Astrocyte (in vitro differentiated cells and primary cell): ENCODE results near the gene CDH1. TPM values are rescaled to one million over a fixed set of nuclear protein-coding genes. Genes with fewer than 3 reads are reported as not detected.

Source experiments
- DNase-seq: peaks from one replicate; pipeline ENCODE4 v3.0.0-alpha.2; 2010; ENCODE audit warnings: low read depth
- FAIRE-seq: peaks from 2 replicates; lab custom pipeline; 2011; peaks lifted over from hg19 to GRCh38; lab: Jason Lieb, UNC
- H2AFZ ChIP-seq: 2 replicates; pipeline ENCODE4 v1.6.0; 2012; ENCODE audit warnings: low read depth, low read length, inconsistent platforms
- H3K27ac ChIP-seq: 2 replicates; pipeline ENCODE4 v1.5.1; 2011; ENCODE audit warnings: low read depth, low read length, inconsistent platforms
- H3K27me3 ChIP-seq: 2 replicates; pipeline ENCODE4 v1.6.0; 2011; ENCODE audit warnings: low read length, inconsistent platforms; ENCODE audit not compliant: insufficient read depth
- H3K36me3 ChIP-seq: 2 replicates; pipeline ENCODE4 v1.5.1; 2011; ENCODE audit warnings: low read length, inconsistent platforms; ENCODE audit not compliant: insufficient read depth
- H3K4me1 ChIP-seq: 2 replicates; pipeline ENCODE4 v1.5.1; 2011; ENCODE audit warnings: low read length, inconsistent platforms; ENCODE audit not compliant: insufficient read depth
- H3K4me2 ChIP-seq: 2 replicates; pipeline ENCODE4 v1.6.0; 2012; ENCODE audit warnings: low read length, inconsistent platforms
- H3K4me3 ChIP-seq: 2 replicates; pipeline ENCODE4 v1.5.1; 2011; ENCODE audit warnings: low read depth, mild to moderate bottlenecking, low read length, inconsistent platforms; ENCODE audit not compliant: insufficient read depth
- H3K79me2 ChIP-seq: 2 replicates; pipeline ENCODE4 v1.6.0; 2012; ENCODE audit warnings: mild to moderate bottlenecking, low read length, inconsistent platforms; ENCODE audit not compliant: insufficient read depth
- H3K9ac ChIP-seq: 2 replicates; pipeline ENCODE4 v1.6.0; 2012; ENCODE audit warnings: mild to moderate bottlenecking, low read length, inconsistent platforms
- H3K9me3 ChIP-seq: 2 replicates; pipeline ENCODE4 v1.5.1; 2012; ENCODE audit warnings: low read depth, mild to moderate bottlenecking, low read length, inconsistent platforms; ENCODE audit not compliant: insufficient read depth
- H4K20me1 ChIP-seq: 2 replicates; pipeline ENCODE4 v1.6.0; 2012; ENCODE audit warnings: low read length, inconsistent platforms; ENCODE audit not compliant: insufficient read depth
- H3K27ac Mint-ChIP-seq: one replicate; pipeline ENCODE4 v1.8.0; 2021; ENCODE audit warnings: mild to moderate bottlenecking, mixed read lengths; ENCODE audit not compliant: unreplicated experiment
- H3K27me3 Mint-ChIP-seq: one replicate; pipeline ENCODE4 v1.8.0; 2021; ENCODE audit warnings: low read depth, mixed read lengths; ENCODE audit not compliant: unreplicated experiment
- H3K36me3 Mint-ChIP-seq: one replicate; pipeline ENCODE4 v1.8.0; 2021; ENCODE audit warnings: low read depth, mixed read lengths; ENCODE audit not compliant: unreplicated experiment
- H3K4me1 Mint-ChIP-seq: one replicate; pipeline ENCODE4 v1.8.0; 2021; ENCODE audit warnings: low read depth, mixed read lengths; ENCODE audit not compliant: unreplicated experiment
- H3K4me3 Mint-ChIP-seq: one replicate; pipeline ENCODE4 v1.8.0; 2021; ENCODE audit warnings: mild to moderate bottlenecking, moderate library complexity, mixed read lengths; ENCODE audit not compliant: unreplicated experiment
- H3K9me3 Mint-ChIP-seq: one replicate; pipeline ENCODE4 v1.8.0; 2021; ENCODE audit warnings: mild to moderate bottlenecking, mixed read lengths; ENCODE audit not compliant: unreplicated experiment
- CTCF ChIP-seq: IDR thresholded peaks from 2 replicates; pipeline ENCODE4 v1.5.1; 2011; ENCODE audit warnings: low read depth, mild to moderate bottlenecking, inconsistent platforms, low read length, moderate library complexity; ENCODE audit not compliant: insufficient read depth
- EZH2 ChIP-seq: IDR thresholded peaks from 2 replicates; pipeline ENCODE4 v1.6.1; 2012; ENCODE audit warnings: mild to moderate bottlenecking, low read length, inconsistent platforms; ENCODE audit not compliant: insufficient read depth
- total RNA-seq: library from RNA; stranded (reverse); gene quantifications from 2 replicates; pipeline ENCODE4 v1.2.1, GENCODE V29; 2021

CDH1 gene
- total RNA-seq, 1 donor from 2014 or later: 23.8 TPM

DNA sequence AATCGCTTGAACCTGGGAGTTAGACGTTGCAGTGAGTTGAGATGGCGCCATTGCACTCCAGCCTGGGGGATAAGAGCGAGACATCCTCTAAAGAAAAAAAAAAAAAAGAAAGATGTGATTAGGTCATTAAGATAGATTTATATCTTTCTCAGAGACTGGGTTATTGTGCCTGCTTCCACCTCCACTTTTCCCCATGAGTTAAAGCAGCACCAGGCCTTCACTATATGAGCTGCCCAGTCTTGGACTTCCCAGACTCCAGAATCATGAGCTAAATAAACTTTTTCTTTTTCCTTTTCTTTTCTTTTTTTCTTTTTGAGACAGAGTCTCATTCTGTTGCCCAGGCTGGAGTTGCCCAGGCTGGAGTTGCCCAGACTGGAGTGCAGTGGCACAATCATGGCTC is 19.4 kb upstream of the CDH1 start:
- Histone ChIP-seq H3K36me3 (no peaks in the 10 kb centered on the region), H3K9me3 (no peaks in the 10 kb centered on the region), H3K79me2 (no peaks in the 10 kb centered on the region), H3K4me3 (no peak overlapping the region), H3K9ac (no peak overlapping the region), H3K27ac (no peak overlapping the region), H3K4me2 (no peak overlapping the region), H4K20me1 (no peaks in the 10 kb centered on the region), H2AFZ (no peak overlapping the region), H3K4me1 (no peaks in the 10 kb centered on the region), H3K27me3 (no peaks in the 10 kb centered on the region)
- Mint-ChIP-seq H3K27ac (no peak overlapping the region), H3K27me3 (peaks cover 12% of the 10 kb centered on the region), H3K4me3 (no peak overlapping the region), H3K36me3 (no peaks in the 10 kb centered on the region), H3K4me1 (no peaks in the 10 kb centered on the region), H3K9me3 (peaks cover 1% of the 10 kb centered on the region)
- FAIRE-seq: no peak
- no peak for TF ChIP-seq EZH2
- no peak for TF ChIP-seq CTCF
- no peak for DNase-seq

- H3K36me3 ChIP-seq: no peaks in the 10 kb centered on the region
- no peaks in the 10 kb centered on the region for H4K20me1 ChIP-seq
- H3K79me2 ChIP-seq: no peaks in the 10 kb centered on the region
- DNase-seq (no peak), FAIRE-seq (no peak)
- Mint-ChIP-seq H3K27ac (no peak overlapping the region), H3K27me3 (peaks cover 7% of the 10 kb centered on the region), H3K4me3 (no peak overlapping the region), H3K4me1 (no peaks in the 10 kb centered on the region), H3K9me3 (peaks cover 1% of the 10 kb centered on the region), H3K36me3 (no peaks in the 10 kb centered on the region)
- no peak overlapping the region for H3K4me3 ChIP-seq
- no peaks in the 10 kb centered on the region for H3K9me3 ChIP-seq
- H2AFZ ChIP-seq: no peak overlapping the region
- no peaks in the 10 kb centered on the region for H3K4me1 ChIP-seq
- H3K9ac ChIP-seq: no peak overlapping the region
- no peak overlapping the region for H3K27ac ChIP-seq
- H3K27me3 ChIP-seq: no peaks in the 10 kb centered on the region
- TF ChIP-seq CTCF: no peak
- no peak overlapping the region for H3K4me2 ChIP-seq
These were observed 18.5 kb upstream of the CDH1 start for GRCh38 chr16:68718590-68718989.

DNA sequence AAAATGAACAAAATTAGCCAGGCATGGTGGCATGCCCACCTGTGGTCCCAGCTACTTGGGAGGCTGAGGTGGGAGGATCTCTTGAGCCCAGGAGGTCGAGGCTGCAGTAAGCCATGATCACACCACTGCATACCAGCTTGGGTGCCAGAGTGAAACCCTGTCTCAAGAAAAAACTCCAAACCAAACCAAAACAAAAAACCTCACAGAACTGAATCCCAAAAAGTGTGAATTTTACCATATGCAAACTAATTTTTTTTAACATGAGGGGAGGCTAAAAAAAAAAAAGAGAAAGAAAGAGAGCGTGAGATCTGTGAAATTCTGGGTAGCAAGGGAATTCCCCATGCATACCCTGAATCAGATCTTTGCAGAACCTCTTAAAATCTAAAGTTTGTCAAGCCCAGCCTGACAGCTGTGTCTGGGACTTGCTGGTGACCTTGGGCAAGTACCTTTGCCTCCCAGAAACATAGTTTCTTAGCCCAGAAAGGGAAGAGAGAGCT is 17.1 kb upstream of the CDH1 start:
- no peaks in the 10 kb centered on the region for H3K79me2 ChIP-seq
- no peak overlapping the region for H3K9ac ChIP-seq
- H4K20me1 ChIP-seq: no peaks in the 10 kb centered on the region
- H3K27me3 ChIP-seq: no peaks in the 10 kb centered on the region
- no peak overlapping the region for H3K27ac ChIP-seq
- H2AFZ ChIP-seq: no peak overlapping the region
- Mint-ChIP-seq H3K4me1 (no peaks in the 10 kb centered on the region), H3K9me3 (peaks cover 1% of the 10 kb centered on the region), H3K36me3 (no peaks in the 10 kb centered on the region), H3K4me3 (no peak overlapping the region), H3K27me3 (peaks cover 3% of the 10 kb centered on the region), H3K27ac (no peak overlapping the region)
- DNase-seq (no peak), FAIRE-seq (no peak)
- no peaks in the 10 kb centered on the region for H3K4me1 ChIP-seq
- no peaks in the 10 kb centered on the region for H3K9me3 ChIP-seq
- no peak overlapping the region for H3K4me2 ChIP-seq
- no peaks in the 10 kb centered on the region for H3K36me3 ChIP-seq
- TF ChIP-seq CTCF: no peak
- no peak for TF ChIP-seq EZH2
- no peak overlapping the region for H3K4me3 ChIP-seq
